AG04449 (cell line): Measurements from ENCODE around the gene UBE2L6.

Experiments used
- CTCF ChIA-PET: fragments of 350-600 bp; formaldehyde crosslinking; extraction: SDS; loops from one replicate; lab custom pipeline; 2021; ENCODE audit warnings: antibody characterized with exemption; lab: Yijun Ruan, JAX
- POLR2A ChIA-PET: fragments of 400-600, 350-600 bp; formaldehyde crosslinking; extraction: SDS; loops from one replicate; lab custom pipeline; 2020; ENCODE audit warnings: antibody characterized with exemption, inconsistent platforms; lab: Yijun Ruan, JAX
- DNase-seq: peaks from one replicate; pipeline ENCODE4 v3.0.0-alpha.2; 2010; ENCODE audit warnings: low read depth, low spot score
- H3K4me3 ChIP-seq: 2 replicates; pipeline ENCODE4 v1.5.1; 2011; ENCODE audit warnings: low read depth, mild to moderate bottlenecking, control low read depth, low read length
- CTCF ChIP-seq: IDR thresholded peaks from one replicate; pipeline ENCODE4 v1.5.1; 2011; ENCODE audit warnings: mild to moderate bottlenecking, moderate library complexity, low read length, control low read depth, inconsistent platforms; ENCODE audit not compliant: insufficient read depth; ENCODE audit errors: missing control alignments

Gene UBE2L6

GRCh38 chr11:57504511-57504910 lies 63.0 kb downstream of the UBE2L6 start:
- DNase-seq, result no peak
- ChIA-PET POLR2A (no interaction called here), CTCF (interaction anchor here (0.9 to 9.4 kb wide), 5 partner anchors 10 to 137 kb away, joined by 3 to 142 read pairs (median 3); partner anchors contain the start of gene SLC43A3)

GRCh38 chr11:57502870-57503269 lies 64.6 kb downstream of the UBE2L6 start:
- DNase-seq, result no peak
- CTCF ChIA-PET, result interaction anchor here (0.7 to 16.8 kb wide), 6 partner anchors 9 to 43 kb away, joined by 3 to 421 read pairs (median 6); partner anchors contain the start of genes RTN4RL2 and SLC43A1
- POLR2A ChIA-PET, result no interaction called here
- H3K4me3 ChIP-seq, result no peak overlapping the region
- no peak for TF ChIP-seq CTCF

More at GRCh38 chr11:57504511-57504910, 63.0 kb downstream of the UBE2L6 start:
- TF ChIP-seq CTCF, result no peak
- no peak overlapping the region for H3K4me3 ChIP-seq

GRCh38 chr11:57502376-57502775 lies 65.1 kb downstream of the UBE2L6 start:
- no peak overlapping the region for H3K4me3 ChIP-seq
- CTCF ChIA-PET, result interaction anchor here (1.0 to 16.8 kb wide), 9 partner anchors 8 to 66 kb away, joined by 3 to 421 read pairs (median 6); partner anchors contain the start of genes RTN4RL2 and SLC43A1
- DNase-seq, result no peak
- POLR2A ChIA-PET, result interaction anchor here (1.8 kb wide), 1 partner anchor 13 kb away, joined by 4 read pairs; the partner anchor contains the start of gene SLC43A1
- no peak for TF ChIP-seq CTCF

- TF ChIP-seq CTCF, result no peak
- CTCF ChIA-PET, result interaction anchor here (1.0 to 16.8 kb wide), 9 partner anchors 8 to 66 kb away, joined by 3 to 421 read pairs (median 6); partner anchors contain the start of genes RTN4RL2 and SLC43A1
- POLR2A ChIA-PET, result interaction anchor here (1.8 kb wide), 1 partner anchor 13 kb away, joined by 4 read pairs; the partner anchor contains the start of gene SLC43A1
- no peak for DNase-seq
- no peak overlapping the region for H3K4me3 ChIP-seq
These were observed 65.5 kb downstream of the UBE2L6 start for GRCh38 chr11:57501953-57502352.
